Fibroblast of skin of abdomen (primary cell): ENCODE results near the gene PPM1H.
A peak's percentile ranks its signal among the peaks of the same experiment; 100 is the strongest.

ENCODE experiments used
- DNase-seq: peaks from one replicate; pipeline ENCODE4 v3.0.0-alpha.2; 2013

The PPM1H gene

DNA sequence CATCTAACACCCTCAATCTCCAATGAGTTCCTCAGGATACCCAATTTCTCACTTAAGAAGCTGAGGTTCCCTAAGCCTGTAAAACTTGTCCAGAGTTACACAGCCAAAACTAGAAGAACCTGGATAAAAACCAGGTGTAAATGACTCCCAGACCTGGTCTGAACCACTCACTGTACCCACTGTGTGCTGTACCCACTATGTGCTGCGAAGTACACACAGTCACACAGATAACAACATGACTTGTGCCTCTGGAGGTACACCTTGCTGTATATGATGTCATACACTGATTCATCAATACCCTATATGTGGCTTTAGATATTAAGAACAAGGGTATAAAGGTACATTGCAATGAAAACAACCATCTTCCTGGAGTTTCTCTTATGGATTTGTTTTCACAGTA is 66.1 kb downstream of the PPM1H start:
- DNase-seq, result no peak

DNA sequence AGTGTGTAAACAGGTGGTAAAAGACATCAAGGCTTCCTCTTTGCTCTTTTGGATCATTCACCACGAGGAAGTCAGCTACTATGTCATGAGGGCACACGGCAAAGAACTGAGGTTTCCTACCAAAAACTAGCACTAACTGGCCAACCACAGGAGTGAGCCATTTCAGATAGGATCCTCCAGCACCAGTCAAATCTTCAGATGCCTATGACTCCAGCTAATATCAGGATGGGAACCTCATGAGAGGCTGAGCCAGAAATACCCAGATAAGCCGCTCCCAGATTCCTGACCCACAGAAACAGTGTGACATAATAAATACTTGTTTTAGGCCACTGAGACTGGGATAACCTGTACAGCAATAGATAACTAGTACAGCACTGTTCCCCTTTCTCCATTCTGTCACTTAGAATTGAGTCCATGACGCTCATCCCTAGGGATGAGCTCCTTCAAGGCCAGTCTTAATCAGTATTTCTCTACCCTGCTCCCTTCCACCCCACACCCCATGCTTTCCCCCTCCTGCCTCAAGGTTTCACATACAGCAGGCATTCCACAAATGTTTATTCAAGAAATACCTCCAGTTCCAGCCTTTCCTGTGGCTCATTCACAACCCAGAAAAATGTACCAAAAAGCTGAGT is 68.4 kb downstream of the PPM1H start:
- peak; percentile 80 for DNase-seq

DNA sequence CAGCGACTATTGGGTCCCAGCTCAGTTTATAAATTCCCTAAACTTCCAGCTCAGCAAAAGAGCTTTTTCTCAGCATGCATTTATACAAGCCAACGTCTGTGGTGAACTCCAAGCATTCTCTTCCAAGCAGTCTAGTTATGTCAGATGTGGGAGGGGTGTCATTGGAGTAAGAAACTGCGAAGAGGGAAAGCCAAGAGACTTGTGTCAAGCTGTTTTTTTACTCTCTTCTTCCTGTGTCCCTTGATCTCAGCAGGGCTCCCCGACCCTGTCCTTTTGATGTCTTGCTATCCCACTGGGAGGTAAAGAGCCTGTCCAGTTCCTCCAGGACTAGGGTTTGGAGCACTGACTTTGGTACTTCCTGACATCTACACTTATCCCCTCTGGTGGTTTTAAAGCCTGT is 69.0 kb downstream of the PPM1H start:
- DNase-seq, result peak; percentile 28

DNA sequence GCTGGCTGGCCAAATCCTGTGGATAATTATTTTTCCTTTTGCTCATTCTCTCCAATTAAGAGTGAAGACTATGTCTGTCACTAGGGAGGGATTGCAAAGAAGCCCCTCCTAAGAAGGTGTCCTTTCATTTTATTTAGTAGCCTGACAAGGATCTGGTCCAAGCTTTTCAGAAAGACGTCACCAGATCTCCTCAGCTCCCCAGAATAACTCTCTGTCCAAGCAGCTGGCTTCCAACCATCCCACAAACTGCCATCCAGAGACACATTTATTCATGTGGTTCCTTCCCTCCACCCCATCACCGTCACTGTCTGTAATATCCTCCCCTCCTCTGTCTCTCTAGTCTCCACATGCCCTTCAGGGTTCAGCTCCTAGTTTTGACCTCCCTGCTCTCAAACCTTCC is 69.9 kb downstream of the PPM1H start:
- DNase-seq, result no peak

DNA sequence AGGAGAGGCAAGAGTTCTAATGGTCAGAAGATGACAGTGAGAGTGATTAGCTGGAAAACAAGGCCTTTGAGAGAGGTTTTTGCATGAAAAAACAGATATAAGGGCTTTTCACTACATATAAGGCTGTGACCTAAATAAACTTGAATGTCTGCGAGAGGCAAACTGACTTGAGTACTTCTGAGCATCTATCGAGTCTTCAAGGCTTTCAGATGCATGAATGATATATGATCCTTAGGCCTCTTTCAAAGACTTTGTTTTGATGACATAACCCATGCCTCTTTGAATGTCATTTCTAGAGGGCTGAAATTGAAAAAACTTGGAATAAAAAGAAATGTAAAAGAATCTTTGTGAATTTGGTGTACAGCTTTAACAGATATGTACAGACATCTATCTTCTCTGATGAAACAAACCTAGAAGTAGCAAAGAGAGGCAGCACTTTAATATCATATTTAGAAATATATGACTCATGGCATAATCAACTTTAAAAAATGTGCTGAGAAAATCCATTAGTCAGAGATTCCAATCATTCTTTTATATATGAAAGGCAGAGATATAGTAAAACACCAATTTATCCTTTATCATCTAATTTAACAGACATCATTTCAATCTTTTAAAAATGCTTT is 72.6 kb downstream of the PPM1H start:
- DNase-seq, result peak; percentile 55

DNA sequence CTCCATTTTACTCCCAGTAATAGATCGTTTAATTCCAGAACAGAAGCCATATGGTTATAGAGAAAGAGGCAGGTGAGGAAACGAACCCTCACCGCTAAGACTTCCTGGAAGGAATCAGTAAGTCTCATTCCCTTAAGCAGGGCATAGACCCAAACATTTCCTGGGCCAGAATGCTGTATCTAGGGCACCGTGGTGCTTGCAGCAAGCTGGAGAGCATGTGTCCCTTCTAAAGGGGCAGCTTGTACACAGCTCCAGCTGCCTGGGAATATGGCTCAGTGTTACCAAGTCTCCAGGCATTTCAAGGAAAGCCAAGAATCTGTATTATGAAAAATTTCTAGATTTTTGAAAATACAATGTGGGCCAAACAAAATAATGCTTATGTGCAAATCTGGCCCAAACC is 73.4 kb downstream of the PPM1H start:
- DNase-seq, result no peak

DNA sequence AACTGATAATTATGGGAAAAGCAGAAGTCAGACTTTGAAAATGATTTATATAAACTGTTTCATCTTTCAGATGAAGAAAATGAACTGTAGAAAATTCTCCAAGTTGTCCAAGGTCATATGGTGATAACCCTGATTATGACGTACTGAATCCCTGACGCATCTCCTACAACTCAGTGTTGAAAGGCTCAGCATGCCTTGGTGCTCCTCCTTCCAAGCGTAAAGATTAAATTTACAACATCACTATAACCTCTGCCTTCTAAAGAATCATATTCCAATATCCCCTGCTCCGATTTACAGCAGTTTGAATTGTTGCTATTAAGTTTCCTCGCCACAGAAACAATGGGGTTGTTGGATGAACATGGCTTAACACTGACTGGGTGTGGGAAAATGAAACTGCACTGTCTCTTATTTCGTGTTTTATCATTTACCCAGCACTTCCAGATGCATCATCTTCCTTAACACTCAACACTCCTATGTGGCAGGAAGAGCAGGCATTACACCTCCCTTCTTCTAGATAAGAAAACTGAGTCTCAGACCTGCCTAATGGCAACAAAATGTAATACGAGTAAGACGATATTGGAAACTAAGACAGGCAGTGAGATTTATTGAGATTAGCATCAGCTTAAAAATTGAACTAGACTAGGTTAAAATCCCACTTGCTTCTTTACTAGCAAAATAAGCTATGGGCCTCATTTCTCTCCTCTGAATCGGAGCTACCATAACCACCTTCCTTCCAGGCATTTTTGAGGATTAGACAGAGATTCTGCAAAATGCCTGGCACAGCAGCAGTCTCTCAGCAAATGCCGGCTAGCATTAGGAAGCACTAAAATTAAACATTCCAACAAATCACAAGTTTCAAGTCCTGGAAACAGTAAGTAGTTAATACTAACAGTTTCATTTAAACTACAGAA is 74.2 kb downstream of the PPM1H start:
- DNase-seq, result no peak

DNA sequence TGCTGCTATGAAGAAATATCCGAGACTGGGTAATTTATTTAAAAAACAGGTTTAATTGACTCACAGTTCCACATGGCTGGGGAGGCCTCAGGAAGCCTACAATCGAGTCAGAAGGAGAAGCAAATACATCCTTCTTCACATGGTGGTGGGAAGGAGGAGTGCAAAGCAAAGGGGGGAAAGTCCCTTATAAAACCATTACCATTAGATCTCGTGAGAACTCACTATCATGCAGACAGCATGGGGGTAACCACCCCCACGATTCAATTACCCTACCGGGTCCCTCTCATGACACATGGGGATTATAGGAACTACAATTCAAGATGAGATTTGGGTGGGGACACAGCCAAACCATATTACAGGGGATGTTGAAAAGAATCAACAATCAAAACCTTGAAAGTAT is 74.9 kb downstream of the PPM1H start:
- no peak for DNase-seq

DNA sequence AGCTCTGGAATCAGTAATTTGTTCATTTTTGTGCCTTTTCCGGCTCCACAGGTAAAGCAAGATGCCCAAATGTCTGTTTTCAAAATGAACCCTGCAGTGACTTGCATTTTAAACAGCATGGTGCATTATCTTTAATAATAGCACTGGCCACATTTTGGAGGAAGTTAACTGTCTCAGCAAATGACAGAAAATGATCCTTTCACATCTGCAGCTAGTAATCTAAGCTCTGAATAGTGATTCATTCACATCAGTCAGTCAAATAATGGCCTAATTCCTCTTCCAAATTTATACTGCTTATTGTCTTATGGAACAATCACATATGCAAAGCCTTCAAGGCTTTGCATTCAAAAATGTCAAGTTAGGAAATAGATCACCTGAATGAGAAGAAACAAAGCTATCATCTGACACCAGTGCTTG is 75.6 kb downstream of the PPM1H start:
- no peak for DNase-seq

DNA sequence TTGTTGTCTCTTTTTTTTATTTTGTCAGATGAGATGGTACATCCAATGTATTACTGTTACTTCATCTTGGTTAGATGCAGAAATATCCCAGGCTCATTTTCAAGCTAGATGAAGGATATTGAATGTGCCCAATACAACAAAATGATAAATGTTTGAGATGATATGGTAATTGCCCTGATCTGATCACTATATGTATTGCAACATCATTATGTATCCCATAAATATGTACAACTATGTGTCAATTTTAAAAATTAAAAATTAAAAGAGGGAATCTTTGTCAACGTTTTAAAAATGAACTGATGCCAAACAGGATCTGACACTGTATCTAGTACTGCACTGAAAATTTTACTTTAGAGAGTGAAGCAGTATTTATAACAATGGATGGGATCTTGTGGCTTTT is 78.5 kb downstream of the PPM1H start:
- DNase-seq, result no peak

DNA sequence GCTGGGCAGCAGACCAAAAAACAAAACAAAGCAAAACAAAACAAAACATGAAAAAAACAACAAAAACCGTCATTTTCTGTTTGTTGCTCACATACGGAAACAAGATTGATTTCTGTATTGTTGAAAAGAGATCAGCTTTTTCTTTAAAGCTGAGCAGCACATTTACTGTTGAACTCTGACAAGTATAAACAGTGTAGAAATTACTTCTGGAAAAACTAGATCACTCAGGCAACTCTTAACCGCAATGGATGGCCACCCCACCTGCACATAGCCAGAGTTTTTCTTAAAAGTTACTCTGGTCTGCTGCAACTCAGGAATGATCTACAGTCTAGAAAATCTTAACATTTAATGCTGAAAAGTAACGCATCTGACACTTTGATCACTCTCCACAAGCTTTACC is 80.9 kb downstream of the PPM1H start:
- DNase-seq, result no peak

DNA sequence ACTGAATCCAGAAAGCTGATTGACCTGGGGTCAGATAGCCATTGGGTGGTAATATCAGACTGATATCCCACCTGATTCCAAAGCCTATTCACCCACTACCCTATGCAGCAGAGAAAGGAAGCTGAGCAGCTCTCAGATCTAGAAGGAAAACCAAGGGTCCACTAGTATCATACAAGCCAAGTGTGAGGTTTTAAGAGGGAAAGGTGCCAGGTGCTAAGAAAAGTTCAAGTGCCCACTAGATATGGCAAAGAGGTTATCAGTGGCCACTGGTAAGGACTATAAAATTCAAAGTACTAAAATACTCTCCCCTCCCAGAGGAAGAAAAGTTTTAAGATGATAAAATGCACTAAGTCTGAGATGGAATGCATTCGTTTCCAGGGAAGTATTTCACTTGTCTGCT is 85.6 kb downstream of the PPM1H start:
- no peak for DNase-seq

DNA sequence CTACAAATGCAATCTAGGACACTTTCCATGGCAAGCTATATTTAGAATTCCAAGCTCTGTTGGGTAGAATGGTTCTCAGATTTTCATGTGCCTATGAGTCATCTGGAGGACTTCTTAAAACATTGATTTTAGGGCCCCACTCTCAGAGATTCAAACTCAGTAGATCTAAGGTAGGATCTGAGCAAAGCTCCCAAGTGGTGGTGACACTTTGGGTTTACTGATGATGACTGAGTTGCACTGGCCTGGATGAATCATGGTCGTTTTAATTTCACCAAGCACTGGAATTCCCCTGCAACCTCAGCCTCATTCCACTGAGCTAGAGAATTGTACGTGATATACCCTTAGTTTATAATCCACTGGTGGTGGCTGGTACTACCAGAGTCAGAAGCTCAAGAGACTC is 86.5 kb downstream of the PPM1H start:
- peak; percentile 77 for DNase-seq

DNA sequence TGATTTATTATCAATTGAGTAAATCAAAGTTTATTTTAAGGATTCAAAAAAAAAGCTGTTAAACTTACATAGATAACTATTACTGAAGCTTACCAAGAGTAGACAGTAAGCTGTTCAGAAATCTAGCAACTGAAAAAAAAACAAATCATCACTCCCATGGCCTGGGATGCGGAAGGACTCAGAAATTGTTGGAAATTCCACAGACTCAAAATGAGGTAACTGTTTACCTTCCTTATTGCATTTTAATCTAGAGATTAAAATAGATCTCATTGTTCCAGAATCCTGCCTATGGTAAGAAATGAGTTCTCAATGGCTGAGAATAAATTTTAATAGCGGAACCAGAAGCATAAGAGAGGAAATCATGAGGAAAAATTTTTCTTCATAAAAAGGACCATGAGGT is 87.2 kb downstream of the PPM1H start:
- no peak for DNase-seq

DNA sequence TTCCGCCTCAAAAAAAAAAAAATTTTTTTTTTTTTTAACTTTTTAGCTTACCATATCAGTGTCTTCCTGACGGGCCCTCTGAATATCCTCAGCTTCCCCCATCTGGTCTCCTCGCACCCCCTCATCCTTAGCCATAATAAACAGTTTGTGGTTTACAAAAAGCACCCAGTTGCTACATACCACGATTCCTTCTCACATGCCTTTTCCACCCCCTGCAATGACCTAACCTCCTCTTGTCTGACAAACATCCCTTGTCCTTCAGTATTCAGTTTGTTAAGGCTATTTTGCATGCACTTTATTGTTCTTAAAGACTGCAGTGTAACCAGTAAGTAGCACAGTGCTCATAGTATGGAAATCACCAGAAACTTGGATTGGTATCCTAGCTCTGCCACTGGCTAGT is 88.5 kb downstream of the PPM1H start:
- DNase-seq, result peak; percentile 65

DNA sequence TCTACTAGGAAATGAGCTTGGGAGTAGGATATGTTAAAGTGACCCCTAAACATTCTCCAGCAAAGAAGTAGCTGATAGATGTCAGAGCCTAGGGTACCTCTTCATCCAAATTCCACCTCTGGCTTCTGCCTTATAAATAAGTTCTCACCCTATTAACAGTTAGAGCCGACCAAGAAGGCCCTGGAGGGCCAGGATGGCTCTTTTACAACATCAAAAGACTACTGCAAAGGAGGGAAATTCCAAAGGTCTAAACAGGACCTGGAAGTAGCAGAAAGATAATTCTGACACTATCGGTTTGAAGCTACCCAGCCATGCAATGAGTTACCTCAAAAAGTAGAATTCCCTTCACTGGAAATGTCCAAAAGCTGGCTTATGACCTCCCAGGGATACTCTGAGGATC is 90.0 kb downstream of the PPM1H start:
- no peak for DNase-seq

DNA sequence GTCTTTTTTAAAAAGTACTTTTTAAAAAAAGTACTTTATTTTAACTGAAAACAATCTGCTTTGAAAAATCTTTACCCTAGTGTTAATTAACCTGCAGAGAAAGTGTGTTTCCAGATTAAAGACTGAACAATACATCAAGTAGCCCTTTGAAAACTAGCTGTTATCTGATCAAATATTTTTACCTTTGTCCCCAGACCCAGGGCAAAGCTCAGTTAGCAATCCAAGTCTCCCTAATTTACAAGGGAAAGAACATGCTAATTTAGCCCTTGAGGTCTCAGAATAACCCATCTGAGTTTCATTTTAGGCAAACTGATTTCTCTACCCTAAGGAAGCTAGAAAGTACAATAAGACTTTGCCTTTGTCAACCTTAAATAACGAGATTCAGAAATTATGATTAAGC is 91.2 kb downstream of the PPM1H start:
- DNase-seq, result no peak

DNA sequence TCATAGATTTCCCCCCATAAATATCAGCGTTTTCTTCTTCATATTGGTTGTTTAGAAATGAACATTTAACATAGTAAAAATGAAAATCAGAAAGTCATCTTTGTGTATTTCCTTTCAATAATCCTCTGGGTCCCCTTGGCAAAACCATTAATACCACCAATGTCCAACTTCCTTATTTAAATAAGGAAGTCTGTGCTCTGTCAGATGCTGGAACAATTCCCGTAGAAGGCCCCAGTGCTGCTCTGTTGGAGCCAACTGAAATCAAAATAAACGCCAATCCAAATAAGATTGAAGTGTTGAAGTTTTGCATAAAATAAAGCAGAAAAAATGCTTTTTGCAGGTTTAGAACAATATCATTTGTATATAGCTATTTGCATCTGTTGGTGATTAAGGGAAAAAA is 93.1 kb downstream of the PPM1H start:
- DNase-seq, result no peak

DNA sequence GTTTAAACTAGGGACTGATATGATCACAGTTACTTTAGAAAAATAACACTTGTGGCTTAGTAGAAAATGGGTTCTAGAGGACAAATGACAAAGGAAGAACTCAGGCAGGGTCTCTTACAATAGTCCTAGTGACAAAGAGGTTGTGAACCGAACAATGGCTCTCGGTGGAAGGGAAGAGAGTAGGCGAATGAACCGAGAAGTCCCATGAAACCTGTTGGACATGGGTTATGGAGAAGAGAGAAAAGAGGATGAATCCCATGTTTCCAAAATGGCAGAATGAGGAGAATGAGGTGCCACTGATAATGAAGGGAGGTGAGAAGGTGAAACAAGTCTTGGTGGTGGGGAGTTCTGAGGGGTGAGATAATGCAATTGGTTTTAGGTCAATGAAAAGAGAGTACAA is 94.1 kb downstream of the PPM1H start:
- no peak for DNase-seq

DNA sequence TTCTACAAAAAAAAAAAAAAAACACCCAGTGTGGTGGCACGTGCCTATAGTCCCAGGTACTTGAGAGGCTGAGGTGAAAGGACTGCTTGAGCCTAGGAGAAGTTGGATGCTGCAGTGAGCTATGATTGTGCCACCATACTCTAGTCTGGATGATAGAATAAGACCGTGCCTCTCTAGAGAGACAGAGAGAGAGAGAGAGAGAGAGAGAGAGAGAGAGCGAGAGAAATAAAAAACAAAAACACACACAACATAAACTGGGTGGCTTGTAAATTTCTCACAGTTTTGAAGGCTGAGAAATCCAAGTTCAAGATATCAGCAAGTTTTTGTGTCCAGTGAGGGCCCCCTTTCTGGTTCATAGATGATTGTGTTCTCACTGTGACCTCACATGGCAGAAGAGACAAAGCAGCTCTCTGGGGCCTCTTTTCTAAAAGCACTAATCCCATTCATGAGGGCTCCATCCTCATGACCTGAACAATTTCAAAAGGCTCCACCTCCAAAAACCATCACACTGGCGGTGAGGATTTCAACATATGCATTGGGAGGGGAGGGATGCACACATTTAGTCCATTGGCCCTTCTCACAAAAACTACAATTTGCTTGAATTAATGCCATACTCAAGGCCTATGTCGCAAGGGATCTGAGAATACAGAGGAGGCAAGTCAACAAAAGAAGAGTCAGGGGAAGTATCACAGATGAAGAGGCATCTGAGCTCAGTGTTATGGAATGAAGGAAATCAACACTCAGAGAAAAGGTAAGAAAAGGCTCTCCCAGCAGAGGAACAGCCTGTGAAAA is 94.9 kb downstream of the PPM1H start:
- peak; percentile 15 for DNase-seq

DNA sequence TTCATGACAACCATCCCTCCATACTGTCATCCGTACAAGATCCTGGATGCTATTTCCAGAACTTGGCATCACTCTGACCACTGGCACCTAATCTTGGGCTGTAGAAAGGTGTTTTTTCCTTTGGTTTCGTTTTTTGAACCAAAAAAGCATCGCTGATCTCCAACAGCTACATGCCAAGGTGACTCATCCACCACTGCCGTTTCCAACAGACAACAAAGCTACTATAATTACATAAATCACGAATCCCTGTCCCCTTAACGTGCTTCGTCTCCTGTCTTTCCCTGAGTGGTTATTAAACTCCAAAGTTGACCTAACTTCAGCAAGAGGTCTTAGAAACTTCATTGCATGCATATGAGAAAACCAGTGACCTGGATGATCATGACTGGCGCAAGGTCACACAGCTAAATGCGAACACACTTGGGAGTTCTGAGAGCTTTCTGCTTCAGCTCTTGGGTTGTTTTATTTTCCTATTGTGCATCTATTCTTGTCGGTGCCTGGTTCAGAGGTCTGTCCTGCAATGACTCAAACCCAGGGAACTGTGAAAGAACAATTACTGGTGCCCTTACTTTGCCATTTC is 99.9 kb downstream of the PPM1H start:
- DNase-seq, result peak; percentile 15

DNA sequence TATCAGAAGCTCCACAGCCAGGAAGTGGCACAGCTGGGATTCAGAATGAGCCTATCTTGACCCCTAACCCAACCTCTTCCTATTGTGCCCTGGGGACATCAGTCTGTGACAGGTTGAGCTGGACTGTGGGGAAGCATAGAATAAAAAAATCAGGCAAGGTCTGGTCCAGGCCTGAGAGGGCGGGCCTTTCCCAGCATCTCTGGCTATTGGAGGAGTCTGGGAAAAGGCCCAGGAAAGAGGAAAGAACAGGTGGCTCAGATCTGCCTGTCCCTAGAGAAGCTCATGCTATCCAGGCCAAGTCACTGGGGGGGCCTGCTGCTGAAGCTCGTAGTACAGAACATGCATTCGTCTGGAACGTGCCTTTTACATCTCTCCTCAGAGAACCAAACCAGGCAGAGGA is 100.5 kb downstream of the PPM1H start:
- DNase-seq, result no peak

DNA sequence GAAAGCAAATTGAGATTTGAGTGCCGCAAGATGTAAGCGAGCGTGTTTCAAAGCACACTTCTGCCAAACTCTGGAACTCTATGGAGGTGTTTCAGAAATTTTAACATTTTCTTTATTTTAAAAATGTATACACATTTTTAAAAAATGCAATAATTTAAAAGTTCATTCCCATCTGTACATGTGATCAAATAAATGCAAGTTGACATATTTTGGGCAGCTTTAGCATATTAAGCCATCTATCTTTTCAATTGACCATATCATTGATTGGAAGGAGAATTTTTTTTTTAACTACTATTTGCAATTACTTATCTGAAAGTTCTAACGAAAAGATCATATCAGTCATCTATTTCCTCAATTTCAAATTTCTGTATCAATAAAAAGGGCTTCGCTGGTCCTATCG is 101.3 kb downstream of the PPM1H start:
- no peak for DNase-seq
